HT1080 (cell line): ENCODE data around the gene KCNAB2. TPM values are rescaled to one million over a fixed set of nuclear protein-coding genes. Genes with fewer than 3 reads are reported as not detected.
"Not testable (repeated sequence)": the region's sequence is repeated elsewhere in the genome, so short reads cannot be mapped to it uniquely, and the experiment has no call there.

ENCODE experiments used
- DNase-seq: peaks from one replicate; pipeline ENCODE4 v3.0.0-alpha.2; 2015; ENCODE audit warnings: low read depth
- total RNA-seq: library from RNA; depleted of rRNA; stranded (reverse); fragments of >200 nt; shearing (Covaris generic); gene quantifications from 2 replicates; pipeline ENCODE4 v1.2.3, GENCODE V29; 2014

Gene KCNAB2
- total RNA-seq, 1 experiment from 2014 or later = 31.6 TPM

DNA sequence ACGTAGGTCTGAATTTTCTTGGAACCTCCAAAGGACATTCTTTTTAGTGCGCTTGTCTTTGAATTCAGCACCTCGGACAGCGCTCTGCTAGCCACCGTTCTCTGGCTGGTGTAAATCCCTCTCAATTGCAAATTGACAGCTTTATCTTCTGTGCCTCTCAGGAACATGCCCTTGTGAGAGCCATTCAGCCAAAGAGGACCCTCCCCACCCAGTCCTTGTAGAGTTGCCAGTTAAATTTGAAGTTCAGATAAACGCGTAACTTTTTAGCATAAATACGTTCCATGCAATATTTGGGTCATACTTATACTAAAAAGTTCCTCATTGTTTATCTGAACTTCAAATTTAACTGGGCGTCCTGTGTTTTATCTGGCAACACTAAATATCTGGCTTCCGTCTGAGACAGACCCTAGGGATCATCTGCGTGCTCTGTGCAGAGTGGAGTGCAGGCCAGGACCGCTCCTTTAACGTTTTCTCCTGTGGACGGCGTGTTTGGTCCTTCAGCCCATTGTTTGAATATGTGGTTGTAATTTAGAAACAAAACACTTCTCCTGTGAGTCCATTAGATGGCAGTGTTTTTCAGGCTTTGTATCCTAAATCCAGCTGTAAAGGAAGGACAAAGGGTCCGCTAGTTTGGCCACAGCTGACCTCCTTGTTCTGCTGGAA, 7.0 kb downstream of the KCNAB2 start:
- peak; percentile 37 for DNase-seq

GRCh38 chr1:6053206-6053546, 7.5 kb downstream of the KCNAB2 start:
- no peak for DNase-seq

DNA sequence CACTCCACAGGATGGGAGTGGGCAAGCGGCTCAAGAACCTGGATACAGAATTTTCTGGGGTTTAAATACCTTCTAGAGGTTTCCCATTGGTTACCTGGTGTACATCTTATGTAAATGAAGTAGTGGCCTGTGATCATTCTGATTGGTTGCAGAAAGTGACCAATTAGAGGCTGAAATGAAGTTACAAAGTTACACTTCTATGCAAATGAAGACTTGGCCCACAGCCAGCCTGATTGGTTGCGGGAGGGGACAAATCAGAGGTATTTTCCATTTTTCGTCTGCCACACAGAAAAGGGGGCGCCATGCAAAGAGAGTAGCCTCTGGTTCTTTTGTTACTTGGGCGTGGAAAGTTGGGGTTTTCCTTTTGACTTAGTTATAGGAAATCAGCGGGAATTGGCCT, 8.9 kb downstream of the KCNAB2 start:
- no peak for DNase-seq

DNA sequence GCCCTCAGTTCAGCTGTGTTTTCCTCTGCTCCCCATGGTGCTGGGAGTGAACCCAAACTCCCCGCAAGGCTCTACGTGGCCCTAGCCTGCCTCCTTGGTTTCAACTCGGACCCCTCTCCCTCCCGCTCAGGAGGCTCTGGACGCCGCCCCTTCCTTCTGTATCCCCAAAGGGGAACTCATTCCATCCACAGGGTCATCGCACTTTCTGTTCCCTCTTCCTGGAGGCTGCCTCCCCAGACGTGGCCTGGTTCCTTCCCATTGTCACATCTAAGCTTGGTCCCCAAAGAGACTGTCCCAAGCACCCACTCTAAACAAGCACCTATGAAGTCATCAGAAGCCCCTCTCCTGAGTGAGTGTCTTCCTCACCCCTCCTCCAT, 10.9 kb downstream of the KCNAB2 start:
- no peak for DNase-seq

- DNase-seq = no peak
Measured at GRCh38 chr1:6057170-6057845, 11.6 kb downstream of the KCNAB2 start.

DNA sequence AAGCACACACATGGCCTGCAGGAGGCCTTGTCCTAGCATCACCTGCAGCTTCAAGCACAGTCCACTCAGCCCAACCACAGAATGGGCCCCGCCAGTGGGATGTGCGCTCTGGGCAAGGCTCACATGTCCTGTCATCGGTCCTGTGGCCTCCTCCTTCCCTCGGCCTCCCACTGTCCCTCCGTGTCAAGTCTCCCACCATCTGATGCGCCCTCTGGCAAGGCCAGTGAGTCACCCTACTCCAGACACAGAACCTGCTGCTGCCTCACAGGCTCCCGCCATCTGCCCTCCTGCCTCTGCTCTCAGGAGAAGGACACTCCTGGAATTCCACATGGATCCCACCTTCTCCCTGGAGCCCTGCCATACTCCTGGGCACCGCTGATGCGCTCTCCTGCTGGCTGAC, 14.2 kb downstream of the KCNAB2 start:
- peak; percentile 47 for DNase-seq

DNA sequence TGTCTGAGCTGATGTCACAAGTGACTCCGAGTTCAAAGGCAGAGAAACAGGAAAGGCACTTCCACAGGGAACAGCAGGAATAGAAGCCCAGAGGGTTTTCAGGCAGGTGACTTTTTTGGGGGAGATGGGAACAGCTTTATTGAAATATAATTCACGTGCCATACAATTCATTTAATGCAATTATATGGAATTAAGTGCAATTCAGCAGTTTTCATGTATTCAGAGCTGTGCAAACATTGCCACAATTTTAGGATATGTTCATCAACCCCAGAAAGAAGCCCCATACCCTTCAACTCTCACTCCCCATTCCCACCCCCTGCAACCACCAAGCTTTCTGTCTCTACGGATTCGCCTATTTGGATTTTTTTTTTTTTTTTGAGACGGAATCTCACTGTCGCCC, 17.0 kb downstream of the KCNAB2 start:
- DNase-seq = no peak

DNA sequence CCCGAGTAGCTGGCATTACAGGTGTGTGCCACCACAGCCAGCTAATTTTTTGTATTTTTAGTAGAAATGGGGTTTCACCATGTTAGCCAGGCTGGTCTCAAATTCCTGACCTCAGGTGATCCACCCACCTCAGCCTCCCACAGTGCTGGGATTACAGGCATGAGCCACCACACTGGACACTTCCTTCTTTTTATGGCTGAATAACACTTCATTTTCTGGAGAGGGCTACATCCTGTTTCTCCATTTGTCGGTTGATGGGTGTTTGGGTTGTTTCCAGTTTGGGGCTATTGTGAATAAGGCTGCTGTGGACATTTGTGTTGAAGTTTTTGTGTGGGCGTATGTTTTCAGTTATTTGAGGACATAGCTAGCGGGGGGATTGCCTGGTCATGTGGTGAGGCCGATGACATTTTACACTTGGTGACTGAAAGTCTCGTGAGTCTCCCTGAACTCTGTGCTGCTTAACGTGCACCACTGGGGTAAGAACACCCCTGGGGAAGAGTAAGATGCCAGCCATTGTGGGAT, 17.9 kb downstream of the KCNAB2 start:
- not testable (repeated sequence) for DNase-seq

GRCh38 chr1:6065093-6065858, 19.6 kb downstream of the KCNAB2 start:
- DNase-seq = no peak

- DNase-seq = no peak
Measured at GRCh38 chr1:6066680-6067079, 21.0 kb downstream of the KCNAB2 start.

- no peak for DNase-seq
Measured at GRCh38 chr1:6068073-6068472, 22.4 kb downstream of the KCNAB2 start.

DNA sequence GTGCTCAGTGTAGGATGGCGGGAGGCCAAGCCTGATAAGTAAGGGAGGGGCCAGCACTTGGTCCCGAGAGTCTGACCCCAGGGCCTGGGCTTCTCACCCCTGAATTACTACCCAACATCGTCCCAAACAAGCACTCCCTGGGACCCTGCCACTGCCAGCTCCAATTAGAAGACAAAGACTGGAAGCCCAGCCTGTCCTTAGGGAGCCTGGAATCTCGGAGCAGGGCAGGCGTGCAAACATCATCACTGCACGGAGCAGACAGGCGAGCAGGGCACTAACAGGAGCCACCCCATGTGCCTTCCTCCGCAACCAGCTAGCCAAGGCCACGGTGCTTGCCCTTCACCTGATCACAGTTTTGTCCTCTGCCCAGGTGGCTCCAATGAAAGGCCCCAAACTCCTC, 23.2 kb downstream of the KCNAB2 start:
- DNase-seq = no peak

DNA sequence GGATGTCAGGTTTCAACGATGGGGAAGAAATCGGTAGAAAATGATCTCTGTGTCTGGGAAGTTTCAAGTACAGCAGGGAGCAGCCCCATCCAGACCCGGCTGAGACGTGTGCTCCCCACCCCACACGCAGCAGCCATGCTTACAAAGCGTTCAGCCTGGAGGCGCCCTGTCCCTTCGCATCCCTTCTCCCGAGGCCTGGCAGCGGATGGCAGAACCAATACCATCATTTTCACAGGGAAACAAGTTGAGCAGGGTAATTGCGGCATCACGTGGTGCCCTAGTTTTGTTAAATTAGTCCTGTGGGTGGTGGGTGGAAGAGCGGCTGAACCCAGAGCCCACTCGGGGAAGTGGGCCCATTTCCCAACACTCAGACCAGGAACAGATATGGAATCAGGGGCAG, 23.9 kb downstream of the KCNAB2 start:
- DNase-seq = no peak

GRCh38 chr1:6070450-6070974, 24.8 kb downstream of the KCNAB2 start:
- DNase-seq = peak; percentile 26

DNA sequence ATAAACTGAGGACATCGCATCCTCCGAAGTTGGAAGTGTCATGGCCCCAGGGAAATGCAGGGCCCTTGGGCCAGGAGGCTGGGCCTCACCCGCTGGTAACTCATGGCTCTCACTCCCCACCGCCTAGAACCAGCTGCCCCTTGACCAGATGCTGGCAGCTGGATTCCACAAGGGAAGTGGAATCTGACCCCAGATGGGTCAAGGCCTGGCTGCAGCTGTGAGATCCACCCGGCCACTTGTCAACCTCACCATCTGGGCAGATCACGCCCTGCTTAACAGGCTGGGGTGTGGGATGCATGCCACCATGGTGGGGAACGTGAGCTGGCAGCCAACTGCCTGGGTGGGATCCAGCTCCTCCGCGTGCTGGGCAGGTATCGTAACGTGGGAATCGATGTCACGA, 25.5 kb downstream of the KCNAB2 start:
- no peak for DNase-seq

- no peak for DNase-seq
Measured at GRCh38 chr1:6072774-6073479, 27.2 kb downstream of the KCNAB2 start.

DNA sequence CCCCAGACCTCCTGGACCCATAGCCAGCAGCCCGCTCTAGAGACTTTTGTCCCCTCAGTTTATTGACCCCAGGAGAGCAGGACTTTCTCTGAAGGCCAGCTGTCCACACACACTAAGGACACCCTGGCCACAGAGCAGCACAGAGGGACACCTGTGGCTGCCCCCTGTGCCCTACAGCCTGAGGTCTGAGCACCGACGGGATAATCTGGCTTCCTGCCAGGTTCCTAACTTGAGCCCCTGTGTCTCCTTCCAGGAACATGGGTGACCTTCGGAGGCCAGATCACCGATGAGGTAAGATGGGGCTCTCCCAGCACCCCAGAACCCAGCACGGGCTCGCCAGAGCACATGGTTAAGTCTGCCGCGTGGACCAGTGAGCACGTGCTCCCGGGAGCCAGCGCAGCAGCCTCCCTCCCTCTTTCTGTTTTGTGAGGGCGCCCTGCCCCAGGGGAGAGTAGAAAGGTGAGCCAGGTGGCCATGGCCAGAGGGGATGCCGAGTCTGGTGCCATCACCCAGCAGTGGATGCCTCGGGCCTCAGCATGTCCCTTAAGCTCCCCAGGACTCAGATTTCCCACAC, 27.9 kb downstream of the KCNAB2 start:
- DNase-seq = no peak

- no peak for DNase-seq
Measured at GRCh38 chr1:6074192-6074901, 28.7 kb downstream of the KCNAB2 start.

DNA sequence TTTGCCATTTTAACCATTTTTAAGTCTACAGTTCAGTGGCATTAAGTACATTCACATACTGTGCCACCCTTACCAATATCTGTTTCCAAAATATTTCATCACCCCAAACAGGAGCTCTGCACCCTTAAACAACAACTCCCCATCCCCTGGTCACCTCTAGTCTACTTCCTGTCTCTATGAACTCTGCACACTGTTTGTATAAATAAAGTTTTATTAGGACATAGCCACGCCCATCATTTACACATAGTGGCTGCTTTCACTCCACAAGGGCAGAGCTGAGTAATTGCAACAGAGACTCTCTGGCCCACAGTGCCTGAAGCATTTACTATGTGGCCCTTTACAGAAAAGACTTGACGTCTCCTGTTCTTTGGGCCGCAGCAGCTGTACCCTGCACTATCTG, 30.1 kb downstream of the KCNAB2 start:
- peak; percentile 51 for DNase-seq

DNA sequence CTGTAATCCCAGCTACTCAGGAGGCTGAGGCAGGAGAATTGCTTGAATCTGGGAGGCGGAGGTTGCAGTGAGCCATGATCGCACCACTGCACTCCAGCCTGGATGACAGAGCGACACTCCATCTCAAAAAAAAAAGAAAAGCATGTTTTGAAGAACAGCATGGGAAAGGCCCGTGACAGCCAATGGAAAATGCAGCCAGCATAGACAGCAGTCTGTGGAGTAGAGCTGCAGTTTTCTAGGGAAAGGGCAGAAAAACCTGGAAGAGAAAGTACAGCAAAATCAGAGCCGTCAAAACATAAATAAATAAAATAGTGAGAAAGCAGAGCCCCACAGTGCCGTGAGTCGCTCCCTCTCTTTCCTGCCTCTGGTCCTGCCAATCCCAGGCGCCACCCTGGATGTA, 31.4 kb downstream of the KCNAB2 start:
- DNase-seq = not testable (repeated sequence)

DNA sequence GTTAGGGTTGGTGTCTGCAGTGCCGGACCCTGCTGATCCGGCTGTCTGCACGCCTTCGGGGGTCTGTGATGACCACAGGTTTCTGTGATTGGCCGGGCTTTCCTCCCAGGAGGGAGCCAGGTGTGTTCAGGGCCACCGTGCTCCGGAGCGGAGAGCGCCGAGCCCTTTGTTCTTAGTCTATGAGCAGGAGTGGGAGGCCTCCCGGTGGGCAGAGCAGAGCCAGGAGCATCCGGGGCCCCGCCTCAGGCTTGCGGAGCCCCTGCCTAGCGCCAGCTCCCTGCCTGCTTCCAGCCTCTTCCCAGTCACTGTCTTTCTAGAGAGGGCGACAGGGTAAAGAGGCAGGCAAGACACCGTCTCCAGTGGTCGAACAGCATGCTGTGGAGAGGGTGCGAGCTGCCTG, 31.8 kb downstream of the KCNAB2 start:
- DNase-seq = no peak
